ENCODE measurements around the gene SLC6A2. TPM values are rescaled to one million over a fixed set of nuclear protein-coding genes. Genes with fewer than 3 reads are reported as not detected.

Gene SLC6A2
- total RNA-seq, 1 donor from 2014 or later: not detected

DNA sequence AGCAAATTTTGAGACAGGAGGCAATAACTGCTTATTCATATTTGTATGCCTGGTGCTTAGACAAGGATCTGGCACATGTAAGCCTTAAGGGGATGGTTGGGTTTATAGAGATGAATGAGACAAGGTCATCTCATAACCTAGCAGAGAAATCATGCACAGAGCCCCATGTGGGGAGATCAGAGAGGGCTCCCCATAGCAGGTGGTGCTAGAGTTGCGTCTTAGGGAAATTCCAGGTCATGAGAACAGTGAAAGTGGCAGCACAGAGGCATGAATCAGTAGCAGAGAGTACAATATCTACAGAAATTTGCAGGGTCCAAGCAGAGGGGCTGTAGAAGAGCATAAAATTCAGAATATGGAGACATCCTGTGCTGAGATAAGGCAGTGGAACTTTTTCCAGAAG, 57.3 kb downstream of the SLC6A2 start:
- intact Hi-C loops (cut with DNase I): loop anchor here (5.0 kb wide), 1 partner anchor 129 kb away; no protein-coding TSS in a partner anchor
- ATAC-seq (no peak), DNase-seq (no peak)
- TF ChIP-seq CTCF (IDR thresholded peaks at IDR 0.05): no peak
- Histone ChIP-seq H3K27ac (no peak overlapping the region), H3K9me3 (no peaks in the 10 kb centered on the region), H3K27me3 (no peaks in the 10 kb centered on the region), H3K4me3 (no peak overlapping the region), H3K36me3 (no peaks in the 10 kb centered on the region), H3K4me1 (no peaks in the 10 kb centered on the region)

GRCh38 chr16:55717326-55717725, 61.5 kb downstream of the SLC6A2 start:
- H3K4me1 ChIP-seq: no peaks in the 10 kb centered on the region
- H3K27me3 ChIP-seq: no peaks in the 10 kb centered on the region
- DNase-seq (no peak), ATAC-seq (no peak)
- no peaks in the 10 kb centered on the region for H3K36me3 ChIP-seq
- intact Hi-C loops (cut with DNase I): no loop called here
- no peaks in the 10 kb centered on the region for H3K9me3 ChIP-seq
- H3K4me3 ChIP-seq: no peak overlapping the region
- TF ChIP-seq CTCF (IDR thresholded peaks at IDR 0.05): no peak
- H3K27ac ChIP-seq: no peak overlapping the region

- no peaks in the 10 kb centered on the region for H3K4me1 ChIP-seq
- intact Hi-C loops (cut with DNase I): no loop called here
- no peak for DNase-seq
- H3K9me3 ChIP-seq: no peaks in the 10 kb centered on the region
- ATAC-seq: no peak
- H3K27me3 ChIP-seq: no peaks in the 10 kb centered on the region
- no peak for TF ChIP-seq CTCF (IDR thresholded peaks at IDR 0.05)
- H3K4me3 ChIP-seq: no peak overlapping the region
- H3K36me3 ChIP-seq: no peaks in the 10 kb centered on the region
- H3K27ac ChIP-seq: no peak overlapping the region
Observed at GRCh38 chr16:55725055-55725777, 69.4 kb downstream of the SLC6A2 start.

DNA sequence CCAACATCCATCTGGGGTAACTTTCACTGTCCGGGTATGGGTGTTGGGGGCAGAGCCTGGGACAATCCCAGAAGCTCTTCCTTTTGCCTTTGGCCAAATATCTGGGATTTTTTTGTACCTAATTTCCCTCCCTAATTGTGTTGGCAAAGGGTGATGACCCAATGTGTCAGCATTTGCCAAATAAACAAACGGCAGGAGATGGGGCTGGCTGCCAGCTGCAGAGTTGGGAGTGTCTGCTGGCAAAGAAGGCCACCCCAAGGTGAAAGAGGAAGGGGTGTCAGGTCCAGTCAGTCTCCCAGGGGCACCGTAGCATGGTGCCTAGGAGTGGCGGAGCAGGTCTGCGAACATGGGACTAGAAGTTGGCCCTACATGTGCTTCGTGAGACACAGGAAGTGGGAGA, 73.0 kb downstream of the SLC6A2 start:
- no peaks in the 10 kb centered on the region for H3K27me3 ChIP-seq
- intact Hi-C loops (cut with DNase I): no loop called here
- no peak for DNase-seq
- H3K27ac ChIP-seq: no peak overlapping the region
- H3K4me1 ChIP-seq: no peaks in the 10 kb centered on the region
- no peak for TF ChIP-seq CTCF (IDR thresholded peaks at IDR 0.05)
- ATAC-seq: no peak
- H3K4me3 ChIP-seq: no peak overlapping the region
- H3K9me3 ChIP-seq: no peaks in the 10 kb centered on the region
- no peaks in the 10 kb centered on the region for H3K36me3 ChIP-seq

- ATAC-seq (no peak), DNase-seq (no peak)
- no peak for TF ChIP-seq CTCF (IDR thresholded peaks at IDR 0.05)
- Histone ChIP-seq H3K9me3 (no peaks in the 10 kb centered on the region), H3K27ac (no peak overlapping the region), H3K27me3 (no peaks in the 10 kb centered on the region), H3K36me3 (no peaks in the 10 kb centered on the region), H3K4me1 (no peaks in the 10 kb centered on the region), H3K4me3 (no peak overlapping the region)
- intact Hi-C loops (cut with DNase I): no loop called here
Observed at GRCh38 chr16:55730115-55730514, 74.3 kb downstream of the SLC6A2 start.

- Histone ChIP-seq H3K9me3 (no peaks in the 10 kb centered on the region), H3K27ac (no peak overlapping the region), H3K27me3 (no peaks in the 10 kb centered on the region), H3K36me3 (no peaks in the 10 kb centered on the region), H3K4me3 (no peak overlapping the region), H3K4me1 (no peaks in the 10 kb centered on the region)
- intact Hi-C loops (cut with DNase I): no loop called here
- no peak for ATAC-seq
- no peak for DNase-seq
- TF ChIP-seq CTCF (IDR thresholded peaks at IDR 0.05): no peak
Observed at GRCh38 chr16:55732496-55732895, 76.7 kb downstream of the SLC6A2 start.
